ENCODE data around the gene SPECC1. TPM values are rescaled to one million over a fixed set of nuclear protein-coding genes. Genes with fewer than 3 reads are reported as not detected.
"Not testable (repeated sequence)": the region's sequence is repeated elsewhere in the genome, so short reads cannot be mapped to it uniquely, and the experiment has no call there.

Gene SPECC1
- total and polyA plus RNA-seq, 2 of the 4 experiments (the other 2 are of a cell fraction), result 16.9 to 26.2 TPM

DNA sequence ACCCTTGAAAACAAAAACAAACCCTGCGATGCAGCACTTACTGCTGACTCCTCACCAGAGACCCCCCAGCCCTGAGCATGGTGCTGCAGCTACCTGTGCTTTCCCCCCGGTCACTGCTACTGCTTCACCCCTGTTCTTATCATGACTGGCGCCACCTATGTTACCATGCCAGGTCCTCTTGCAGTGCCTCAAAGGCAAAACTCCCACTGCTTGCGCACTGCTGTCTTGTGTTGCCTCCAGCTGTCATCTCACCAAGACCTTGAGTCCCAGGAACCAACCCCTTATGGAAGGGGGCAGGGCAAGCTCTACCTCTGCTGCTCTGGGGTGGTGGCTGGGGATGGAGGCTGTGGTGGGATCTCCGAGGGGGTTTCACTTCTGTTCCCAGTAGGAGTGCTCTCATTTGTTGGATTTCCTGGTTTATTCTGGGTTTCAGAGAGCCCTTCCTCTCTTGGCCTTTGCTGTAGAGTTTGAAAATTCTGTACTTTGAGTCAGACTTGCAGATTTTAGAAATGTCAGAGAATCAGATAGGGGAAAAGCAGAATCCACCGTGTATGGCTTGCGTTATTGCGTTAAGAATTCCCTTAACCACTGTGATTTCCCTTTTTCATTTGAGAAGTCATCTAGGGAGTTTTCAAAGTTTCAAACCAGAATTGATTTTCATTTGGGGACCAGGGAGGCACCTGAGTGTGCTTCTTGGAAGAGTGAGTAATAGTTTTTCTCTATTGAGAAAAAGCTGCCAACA lies 96.6 kb downstream of the SPECC1 start:
- no peak overlapping the region for H3K18ac ChIP-seq (ENCODE audit: low read depth, low read length)
- no peaks in the 10 kb centered on the region for H3K9me3 ChIP-seq (ENCODE audit: control insufficient read depth, insufficient read depth, low read length)
- no peak for TF ChIP-seq RAD21 (IDR thresholded peaks at IDR 0.05; ENCODE audit: low read length)
- no peak overlapping the region for H2BK20ac ChIP-seq (ENCODE audit: low read depth, low read length)
- H3K9ac ChIP-seq (ENCODE audit: low read depth, low read length), result no peak overlapping the region
- no peak overlapping the region for H3K27ac ChIP-seq (ENCODE audit: insufficient read depth, low read length)
- no peak overlapping the region for H4K8ac ChIP-seq (ENCODE audit: low read depth in 2 of 2, low read length in 2 of 2)
- no peak overlapping the region for H3K4ac ChIP-seq (ENCODE audit: low read depth, low read length)
- H4K20me1 ChIP-seq (ENCODE audit: insufficient read depth, low read length), result no peaks in the 10 kb centered on the region
- whole genome bisulfite sequencing, 2 experiments (ENCODE audit: extremely low coverage in 2 of 2, insufficient read length in 1 of 2), result 29% methylated on average over 1 of the region's 8 CpGs; no CpG with 5 or more reads in 1 of the 2 experiments
- CTCF ChIA-PET, result no interaction called here
- no peak overlapping the region for H4K91ac ChIP-seq (ENCODE audit: insufficient read depth, low read depth, low read length)
- H3K4me2 ChIP-seq (ENCODE audit: low read depth, low read length), result no peak overlapping the region
- in situ Hi-C loops (cut with MboI; ENCODE audit: low sequenced_read_pairs) (no loop called here), dilution Hi-C loops (cut with HindIII; ENCODE audit: low sequenced_read_pairs, unreplicated experiment) (no loop called here), intact Hi-C loops (cut with micrococcal nuclease) (no loop called here)
- H3K27me3 ChIP-seq (ENCODE audit: control insufficient read depth, insufficient read depth, low read length), result peaks cover 54% of the 10 kb centered on the region
- no peak overlapping the region for H3K4me3 ChIP-seq (ENCODE audit: insufficient read depth, low read depth, low read length)
- H4K5ac ChIP-seq (ENCODE audit: low read depth, low read length), result no peak overlapping the region
- no peak overlapping the region for H2BK15ac ChIP-seq (ENCODE audit: low read depth, low read length)
- ATAC-seq (ENCODE audit: low read depth) (no peak), DNase-seq (no peak)
- no peak overlapping the region for H2AK9ac ChIP-seq (replicated peaks; ENCODE audit: low read depth, low read length, poor library complexity)
- H3K14ac ChIP-seq (replicated peaks; ENCODE audit: low read depth, low read length), result no peak overlapping the region
- no peak overlapping the region for H3K23ac ChIP-seq (ENCODE audit: low read depth, low read length)
- no peak overlapping the region for H3K56ac ChIP-seq (ENCODE audit: extremely low read depth, insufficient read depth, low read length)
- no peak overlapping the region for H2BK120ac ChIP-seq (ENCODE audit: low read depth, low read length)
- no peaks in the 10 kb centered on the region for H3K4me1 ChIP-seq (ENCODE audit: control insufficient read depth, insufficient read depth, low read length)
- no peaks in the 10 kb centered on the region for H3K36me3 ChIP-seq (ENCODE audit: control insufficient read depth, insufficient read depth, low read length)
- BruUV-seq (replicated peaks), result no TSS peak
- POLR2A ChIA-PET (ENCODE audit: unreplicated experiment), result no interaction called here
- no peak overlapping the region for H2AFZ ChIP-seq (replicated peaks; ENCODE audit: low read length, poor library complexity)
- H3K9me1 ChIP-seq (ENCODE audit: insufficient read depth, low read length), result no peaks in the 10 kb centered on the region
- H2AK5ac ChIP-seq (ENCODE audit: low read depth, low read length), result no peak overlapping the region
- no peaks in the 10 kb centered on the region for H3K79me1 ChIP-seq (ENCODE audit: low read depth in 1 of 2, low read length in 2 of 2)
- no peak overlapping the region for H2BK5ac ChIP-seq (ENCODE audit: low read depth, low read length, poor library complexity, severe bottlenecking)

DNA sequence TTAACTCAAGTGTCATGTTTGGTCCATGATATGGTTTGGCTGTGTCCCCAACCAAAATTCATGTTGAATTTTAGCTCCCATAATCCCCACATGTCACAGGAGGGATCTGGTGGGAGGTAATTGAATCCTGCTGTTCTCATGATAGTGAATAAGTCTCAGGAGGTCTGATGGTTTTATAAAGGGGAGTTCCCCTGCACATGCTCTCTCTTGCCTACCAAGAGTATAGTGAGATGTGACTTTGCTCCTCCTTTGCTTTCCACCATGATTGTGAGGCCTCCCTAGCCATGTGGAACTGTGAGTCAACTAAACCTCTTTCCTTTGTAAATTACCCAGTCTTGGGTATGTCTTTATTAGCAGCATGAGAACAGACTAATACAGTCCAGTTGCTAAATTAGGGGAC lies 97.3 kb downstream of the SPECC1 start:
- BruUV-seq (replicated peaks); CTCF ChIA-PET; H4K20me1 ChIP-seq (ENCODE audit: insufficient read depth, low read length); H2BK15ac ChIP-seq (ENCODE audit: low read depth, low read length); dilution Hi-C loops (cut with HindIII; ENCODE audit: low sequenced_read_pairs, unreplicated experiment); H2AK5ac ChIP-seq (ENCODE audit: low read depth, low read length); H3K79me1 ChIP-seq (ENCODE audit: low read depth in 1 of 2, low read length in 2 of 2); H3K4me2 ChIP-seq (ENCODE audit: low read depth, low read length); H3K9me1 ChIP-seq (ENCODE audit: insufficient read depth, low read length); H3K36me3 ChIP-seq (ENCODE audit: control insufficient read depth, insufficient read depth, low read length); H3K9ac ChIP-seq (ENCODE audit: low read depth, low read length); H3K4ac ChIP-seq (ENCODE audit: low read depth, low read length); H2BK120ac ChIP-seq (ENCODE audit: low read depth, low read length); H2BK20ac ChIP-seq (ENCODE audit: low read depth, low read length); POLR2A ChIA-PET (ENCODE audit: unreplicated experiment); H3K4me3 ChIP-seq (ENCODE audit: insufficient read depth, low read depth, low read length); H4K91ac ChIP-seq (ENCODE audit: insufficient read depth, low read depth, low read length); H4K5ac ChIP-seq (ENCODE audit: low read depth, low read length); H2AFZ ChIP-seq (replicated peaks; ENCODE audit: low read length, poor library complexity); H2AK9ac ChIP-seq (replicated peaks; ENCODE audit: low read depth, low read length, poor library complexity); H3K56ac ChIP-seq (ENCODE audit: extremely low read depth, insufficient read depth, low read length); DNase-seq; H3K18ac ChIP-seq (ENCODE audit: low read depth, low read length); H3K14ac ChIP-seq (replicated peaks; ENCODE audit: low read depth, low read length); intact Hi-C loops (cut with micrococcal nuclease); H3K4me1 ChIP-seq (ENCODE audit: control insufficient read depth, insufficient read depth, low read length); H2BK5ac ChIP-seq (ENCODE audit: low read depth, low read length, poor library complexity, severe bottlenecking); H3K23ac ChIP-seq (ENCODE audit: low read depth, low read length); H4K8ac ChIP-seq (ENCODE audit: low read depth in 2 of 2, low read length in 2 of 2); H3K9me3 ChIP-seq (ENCODE audit: control insufficient read depth, insufficient read depth, low read length); ATAC-seq (ENCODE audit: low read depth); in situ Hi-C loops (cut with MboI; ENCODE audit: low sequenced_read_pairs); H3K27ac ChIP-seq (ENCODE audit: insufficient read depth, low read length): not testable (repeated sequence)
- H3K27me3 ChIP-seq (ENCODE audit: control insufficient read depth, insufficient read depth, low read length), result peaks cover 53% of the 10 kb centered on the region

Data from IMR-90 (cell line).